Breast epithelium (tissue), 3 donors: ENCODE data around the gene MC3R.

Source experiments
- CTCF ChIP-seq, 3 donors: fragments of 450-650 bp; IDR thresholded peaks; one replicate each; pipeline ENCODE4 v1.5.1; 2016 to 2017; ENCODE audit warnings: antibody characterized with exemption in 3 of 3, mild to moderate bottlenecking in 3 of 3, moderate library complexity in 3 of 3
- POLR2A ChIP-seq: fragments of 450-650 bp; IDR thresholded peaks from one replicate; pipeline ENCODE4 v1.6.1; 2016; ENCODE audit warnings: antibody characterized with exemption, mild to moderate bottlenecking, moderate library complexity

GRCh38 chr20:56299362-56299761 lies 50.8 kb downstream of the MC3R start:
- TF ChIP-seq POLR2A (no peak), CTCF (IDR thresholded peaks at IDR 0.05) (no peak)
